GM12801 (cell line): Measurements from ENCODE around the gene SART3.

Experiments used
- CTCF ChIP-seq: IDR thresholded peaks from one replicate; pipeline ENCODE4 v1.5.1; 2011; ENCODE audit warnings: control low read depth; ENCODE audit not compliant: insufficient read length; ENCODE audit errors: extremely low read depth

Gene SART3

GRCh38 chr12:108495054-108495453 lies 65.9 kb downstream of the SART3 start:
- TF ChIP-seq CTCF, result no peak

- TF ChIP-seq CTCF, result no peak
Measured at GRCh38 chr12:108491256-108491655, 69.7 kb downstream of the SART3 start.

GRCh38 chr12:108484845-108485244 lies 76.1 kb downstream of the SART3 start:
- no peak for TF ChIP-seq CTCF

- TF ChIP-seq CTCF, result no peak
Measured at GRCh38 chr12:108484431-108484830, 76.5 kb downstream of the SART3 start.

GRCh38 chr12:108483213-108484059 lies 77.5 kb downstream of the SART3 start:
- TF ChIP-seq CTCF, result no peak

- TF ChIP-seq CTCF, result no peak
Measured at GRCh38 chr12:108482717-108483212, 78.2 kb downstream of the SART3 start.

- no peak for TF ChIP-seq CTCF
Measured at GRCh38 chr12:108479364-108480070, 81.5 kb downstream of the SART3 start.
